VCaP (cell line): ENCODE results near the gene CAMTA1.
A peak's percentile ranks its signal among the peaks of the same experiment; 100 is the strongest.

Experiments
- H3K27ac ChIP-seq: fragments of 450-650 bp; 2 replicates; pipeline ENCODE4 v1.5.1; 2017
- CTCF ChIP-seq: fragments of 450-650 bp; conservative IDR thresholded peaks from 2 replicates; pipeline ENCODE4 v1.5.1; 2017; ENCODE audit warnings: mild to moderate bottlenecking, moderate library complexity

The CAMTA1 gene

GRCh38 chr1:7490576-7490975 is 705.3 kb downstream of the CAMTA1 start:
- no peak for TF ChIP-seq CTCF
- peak overlapping the region; percentile 75 for H3K27ac ChIP-seq

GRCh38 chr1:7491109-7491817 is 706.0 kb downstream of the CAMTA1 start:
- no peak for TF ChIP-seq CTCF
- peak overlapping the region; percentile 75 for H3K27ac ChIP-seq

DNA sequence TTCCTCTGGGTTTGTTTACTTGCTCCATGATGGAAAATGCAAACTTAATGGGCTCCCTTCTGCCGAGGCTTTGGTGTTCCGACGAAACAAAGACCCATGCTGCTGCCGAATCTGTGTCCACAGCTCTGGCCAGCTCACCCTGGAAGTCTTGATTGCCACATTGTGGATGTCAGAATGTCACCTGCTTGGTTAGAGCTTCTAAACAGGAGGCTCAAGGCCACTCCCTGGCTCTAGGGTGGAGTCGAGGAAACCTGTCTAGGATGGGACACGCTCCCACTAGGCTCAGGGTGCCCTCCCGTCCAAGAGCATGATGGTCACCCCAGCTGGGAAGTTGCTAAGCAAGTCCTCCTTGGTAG is 706.5 kb downstream of the CAMTA1 start:
- H3K27ac ChIP-seq = peak overlapping the region; percentile 75
- no peak for TF ChIP-seq CTCF

GRCh38 chr1:7493711-7494454 is 708.6 kb downstream of the CAMTA1 start:
- peak overlapping the region; percentile 47 for H3K27ac ChIP-seq
- TF ChIP-seq CTCF = no peak

- no peak overlapping the region for H3K27ac ChIP-seq
- TF ChIP-seq CTCF = no peak
Observed at GRCh38 chr1:7495962-7496361, 710.7 kb downstream of the CAMTA1 start.

DNA sequence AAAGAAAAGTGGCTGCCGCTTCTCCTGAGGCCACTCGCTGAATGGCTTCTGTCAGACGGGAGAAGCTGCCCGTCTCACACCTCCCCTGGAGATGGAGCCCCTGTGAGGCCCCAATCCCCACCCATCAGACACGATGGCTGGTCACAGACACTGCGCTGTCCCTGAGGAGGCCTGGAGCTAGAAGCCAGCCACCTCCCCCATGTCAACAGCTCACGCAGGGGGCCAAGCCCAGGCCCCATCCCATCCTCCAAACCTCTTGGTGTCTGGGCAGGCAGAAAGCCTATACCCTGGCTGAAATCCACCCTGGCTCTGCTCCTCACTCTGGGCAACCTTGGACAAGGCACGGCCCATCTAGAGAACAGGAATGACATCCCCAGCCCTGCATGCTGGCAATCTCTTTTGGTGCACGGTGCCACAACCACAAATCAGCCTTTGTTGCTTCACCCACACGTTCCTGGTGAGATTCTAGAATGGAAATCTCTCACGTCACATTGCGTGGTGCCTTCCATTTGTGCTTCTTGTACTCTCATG is 711.9 kb downstream of the CAMTA1 start:
- H3K27ac ChIP-seq = no peak overlapping the region
- TF ChIP-seq CTCF = no peak

DNA sequence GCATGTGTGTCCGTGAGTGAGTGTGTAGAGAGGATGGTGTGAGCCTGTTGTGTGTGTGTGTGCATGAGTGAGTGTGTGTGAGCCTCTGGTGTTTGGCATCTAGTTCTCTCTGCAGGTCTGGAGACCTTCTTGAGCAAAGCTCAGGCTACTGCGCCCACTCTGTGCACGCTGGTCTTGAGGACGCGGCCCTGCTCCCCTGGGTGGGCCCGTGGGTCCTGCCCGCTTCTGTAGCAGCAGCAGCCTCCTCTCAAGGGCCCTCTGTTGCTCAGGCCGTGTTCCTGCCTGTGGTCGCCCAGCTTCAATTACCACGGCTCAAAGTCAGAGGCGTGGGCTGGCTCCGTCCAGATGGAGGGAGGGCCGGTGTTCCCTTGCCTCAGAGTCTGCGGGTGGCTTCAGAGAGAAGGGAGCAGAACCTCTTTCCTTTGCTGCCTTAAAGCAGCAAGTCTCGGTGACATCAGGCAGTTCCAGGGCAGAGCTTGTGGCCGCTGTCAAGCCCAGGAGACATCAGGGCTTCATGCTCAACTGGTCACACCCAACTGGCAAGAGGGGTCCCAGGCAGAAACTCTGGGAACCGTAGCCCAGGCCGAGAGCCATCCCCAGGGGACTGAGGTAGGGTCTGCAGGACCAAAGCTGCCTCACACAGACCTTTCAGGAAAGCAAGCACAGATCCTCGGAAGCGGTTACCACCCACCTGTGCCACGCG is 715.3 kb downstream of the CAMTA1 start:
- no peak for TF ChIP-seq CTCF
- no peak overlapping the region; the same call in 1 of the 2 replicates for H3K27ac ChIP-seq
